IMR-90 (cell line): ENCODE data around the gene INTS11. TPM values are rescaled to one million over a fixed set of nuclear protein-coding genes. Genes with fewer than 3 reads are reported as not detected.

ENCODE experiments used
- ATAC-seq: fragments of 200-7000 bp; cut with Tn5 transposase; 2 replicates; pipeline ENCODE4 v1.9.1; 2020; ENCODE audit warnings: low read depth, mild to moderate bottlenecking, moderate library complexity
- BruUV-seq: library from RNA; stranded (reverse); fragments of 400-500 nt; replicated peaks from 2 replicates; lab custom pipeline; 2021; lab: Mats Ljungman, UMichigan
- CTCF ChIA-PET: fragments of 300-600 bp; formaldehyde crosslinking; extraction: SDS; loops from one replicate; lab custom pipeline; 2021; ENCODE audit warnings: antibody characterized with exemption; lab: Yijun Ruan, JAX
- POLR2A ChIA-PET: fragments of 300-600 bp; sonication (Branson Sonifier 250); formaldehyde crosslinking; loops from one replicate; lab custom pipeline; 2022; ENCODE audit warnings: antibody characterized with exemption; ENCODE audit not compliant: unreplicated experiment; lab: Charles Lee
- DNase-seq: peaks from one replicate; pipeline ENCODE4 v3.0.0; 2013
- H2AFZ ChIP-seq: replicated peaks from 2 replicates; pipeline ENCODE3; 2013; ENCODE audit warnings: low read length, mild to moderate bottlenecking; ENCODE audit not compliant: poor library complexity
- H2AK5ac ChIP-seq: 2 replicates; pipeline ENCODE4 v1.6.1; 2013; ENCODE audit warnings: low read depth, low read length, inconsistent platforms
- H2AK9ac ChIP-seq: replicated peaks from 2 replicates; pipeline ENCODE3; 2013; ENCODE audit warnings: mild to moderate bottlenecking, low read depth, low read length, moderate library complexity; ENCODE audit not compliant: poor library complexity
- H2BK120ac ChIP-seq: 2 replicates; pipeline ENCODE4 v1.6.1; 2013; ENCODE audit warnings: low read depth, low read length, inconsistent platforms
- H2BK15ac ChIP-seq: 3 replicates; pipeline ENCODE4 v1.6.1; 2013; ENCODE audit warnings: low read depth, low read length, inconsistent platforms
- H2BK20ac ChIP-seq: 2 replicates; pipeline ENCODE4 v1.6.1; 2013; ENCODE audit warnings: low read depth, mild to moderate bottlenecking, inconsistent platforms, low read length, moderate library complexity
- H2BK5ac ChIP-seq: 2 replicates; pipeline ENCODE4 v1.6.1; 2013; ENCODE audit warnings: mild to moderate bottlenecking, low read depth, low read length, inconsistent platforms; ENCODE audit not compliant: poor library complexity, severe bottlenecking
- H3K14ac ChIP-seq: replicated peaks from 2 replicates; pipeline ENCODE4 v1.6.1; 2013; ENCODE audit warnings: low read depth, low read length, inconsistent platforms
- H3K18ac ChIP-seq: 2 replicates; pipeline ENCODE4 v1.6.1; 2013; ENCODE audit warnings: low read depth, low read length, control low read depth
- H3K23ac ChIP-seq: 2 replicates; pipeline ENCODE4 v1.6.1; 2013; ENCODE audit warnings: low read depth, low read length, inconsistent platforms
- H3K27ac ChIP-seq: 2 replicates; pipeline ENCODE4 v1.5.1; 2013; ENCODE audit warnings: mild to moderate bottlenecking, control low read depth, low read length; ENCODE audit not compliant: insufficient read depth
- H3K27me3 ChIP-seq: 2 replicates; pipeline ENCODE4 v1.6.1; 2013; ENCODE audit warnings: low read length; ENCODE audit not compliant: control insufficient read depth, insufficient read depth
- H3K36me3 ChIP-seq: 2 replicates; pipeline ENCODE4 v1.6.1; 2013; ENCODE audit warnings: low read length, mixed read lengths; ENCODE audit not compliant: control insufficient read depth, insufficient read depth
- H3K4ac ChIP-seq: 2 replicates; pipeline ENCODE4 v1.6.1; 2013; ENCODE audit warnings: low read depth, low read length, inconsistent platforms
- H3K4me1 ChIP-seq: 2 replicates; pipeline ENCODE4 v1.6.1; 2013; ENCODE audit warnings: low read length, mixed read lengths; ENCODE audit not compliant: control insufficient read depth, insufficient read depth
- H3K4me2 ChIP-seq: 2 replicates; pipeline ENCODE4 v1.6.1; 2013; ENCODE audit warnings: low read depth, mild to moderate bottlenecking, control low read depth, low read length, moderate library complexity
- H3K4me3 ChIP-seq: 2 replicates; pipeline ENCODE4 v1.5.1; 2013; ENCODE audit warnings: low read depth, mild to moderate bottlenecking, control low read depth, low read length, moderate library complexity; ENCODE audit not compliant: insufficient read depth
- H3K56ac ChIP-seq: 2 replicates; pipeline ENCODE4 v1.6.1; 2013; ENCODE audit warnings: low read length, inconsistent platforms; ENCODE audit not compliant: insufficient read depth; ENCODE audit errors: extremely low read depth
- H3K79me1 ChIP-seq, 2 experiments: 2 replicates each; pipeline ENCODE4 v1.6.1; 2013; ENCODE audit warnings: low read length in 2 of 2, inconsistent platforms in 1 of 2, low read depth in 1 of 2
- H3K9ac ChIP-seq: 2 replicates; pipeline ENCODE4 v1.6.1; 2013; ENCODE audit warnings: low read depth, low read length, control low read depth
- H3K9me1 ChIP-seq: 2 replicates; pipeline ENCODE4 v1.6.1; 2013; ENCODE audit warnings: low read length, inconsistent platforms; ENCODE audit not compliant: insufficient read depth
- H3K9me3 ChIP-seq: 2 replicates; pipeline ENCODE4 v1.6.1; 2013; ENCODE audit warnings: low read length; ENCODE audit not compliant: control insufficient read depth, insufficient read depth
- H4K20me1 ChIP-seq: 2 replicates; pipeline ENCODE4 v1.6.1; 2013; ENCODE audit warnings: low read length, inconsistent platforms; ENCODE audit not compliant: insufficient read depth
- H4K5ac ChIP-seq: 2 replicates; pipeline ENCODE4 v1.6.1; 2013; ENCODE audit warnings: mild to moderate bottlenecking, low read depth, low read length, control low read depth
- H4K8ac ChIP-seq, 2 experiments: 2 replicates each; pipeline ENCODE4 v1.6.1; 2013; ENCODE audit warnings: low read depth in 2 of 2, low read length in 2 of 2, control low read depth in 1 of 2, inconsistent platforms in 1 of 2
- H4K91ac ChIP-seq: 2 replicates; pipeline ENCODE4 v1.6.1; 2013; ENCODE audit warnings: low read depth, low read length, inconsistent platforms; ENCODE audit not compliant: insufficient read depth
- BHLHE40 ChIP-seq: fragments of 150-350 bp; IDR thresholded peaks from 2 replicates; pipeline ENCODE4 v1.6.1; 2016; ENCODE audit warnings: mild to moderate bottlenecking, low read depth, low read length
- MAFK ChIP-seq: IDR thresholded peaks from 2 replicates; pipeline ENCODE4 v1.6.1; 2012; ENCODE audit warnings: low read depth, low read length, improper control_type of control experiment
- MXI1 ChIP-seq: IDR thresholded peaks from 2 replicates; pipeline ENCODE4 v1.6.1; 2012; ENCODE audit warnings: low read depth, mild to moderate bottlenecking, low read length, moderate library complexity, borderline replicate concordance
- RFX5 ChIP-seq: IDR thresholded peaks from 2 replicates; pipeline ENCODE4 v1.8.0; 2012; ENCODE audit warnings: low read depth, mild to moderate bottlenecking, low read length, moderate library complexity
- SMC3 ChIP-seq: fragments of 150-350 bp; IDR thresholded peaks from 2 replicates; pipeline ENCODE4 v1.6.1; 2016; ENCODE audit warnings: low read depth, mild to moderate bottlenecking, antibody characterized with exemption, low read length, moderate library complexity
- WGBS, 2 experiments: methylation state at CpG; one replicate each; pipeline versions ENCODE4 v1.1.5 to v1.1.7; 2013; ENCODE audit warnings: missing lambda C conversion rate in 2 of 2; ENCODE audit not compliant: insufficient read length in 1 of 2; ENCODE audit errors: extremely low coverage in 2 of 2; 5-methylcytosine and 5-hydroxymethylcytosine counted together
- dilution Hi-C: fragments of 300-500 bp; cut with HindIII; formaldehyde crosslinking; loops from one replicate; pipeline ENCODE4 v1.14.3; 2018; ENCODE audit warnings: low sequenced_read_pairs; ENCODE audit not compliant: unreplicated experiment
- in situ Hi-C: fragments of 300-500 bp; cut with MboI; formaldehyde crosslinking; loops from 3 replicates; pipeline ENCODE4 v1.14.3; 2019; ENCODE audit warnings: low sequenced_read_pairs, inconsistent platforms, mixed read lengths
- intact Hi-C: fragments of 100-400 bp; cut with micrococcal nuclease; formaldehyde crosslinking; loops from 2 replicates; pipeline ENCODE4 v1.10.0; 2022
- polyA plus RNA-seq, 3 experiments: library from polyadenylated mRNA; depleted of rRNA; stranded (reverse); fragments of >200 nt; gene quantifications; 2 replicates each; pipeline ENCODE4 v1.2.3, GENCODE V29; 2012; ENCODE audit warnings: low replicate concordance in 1 of 3
- total RNA-seq: library from RNA; depleted of rRNA; stranded (reverse); fragments of >200 nt; gene quantifications from 2 replicates; pipeline ENCODE4 v1.2.3, GENCODE V29; 2012

Gene INTS11
- total and polyA plus RNA-seq, 2 of the 4 experiments (the other 2 are of a cell fraction) = 56.1 to 123 TPM

DNA sequence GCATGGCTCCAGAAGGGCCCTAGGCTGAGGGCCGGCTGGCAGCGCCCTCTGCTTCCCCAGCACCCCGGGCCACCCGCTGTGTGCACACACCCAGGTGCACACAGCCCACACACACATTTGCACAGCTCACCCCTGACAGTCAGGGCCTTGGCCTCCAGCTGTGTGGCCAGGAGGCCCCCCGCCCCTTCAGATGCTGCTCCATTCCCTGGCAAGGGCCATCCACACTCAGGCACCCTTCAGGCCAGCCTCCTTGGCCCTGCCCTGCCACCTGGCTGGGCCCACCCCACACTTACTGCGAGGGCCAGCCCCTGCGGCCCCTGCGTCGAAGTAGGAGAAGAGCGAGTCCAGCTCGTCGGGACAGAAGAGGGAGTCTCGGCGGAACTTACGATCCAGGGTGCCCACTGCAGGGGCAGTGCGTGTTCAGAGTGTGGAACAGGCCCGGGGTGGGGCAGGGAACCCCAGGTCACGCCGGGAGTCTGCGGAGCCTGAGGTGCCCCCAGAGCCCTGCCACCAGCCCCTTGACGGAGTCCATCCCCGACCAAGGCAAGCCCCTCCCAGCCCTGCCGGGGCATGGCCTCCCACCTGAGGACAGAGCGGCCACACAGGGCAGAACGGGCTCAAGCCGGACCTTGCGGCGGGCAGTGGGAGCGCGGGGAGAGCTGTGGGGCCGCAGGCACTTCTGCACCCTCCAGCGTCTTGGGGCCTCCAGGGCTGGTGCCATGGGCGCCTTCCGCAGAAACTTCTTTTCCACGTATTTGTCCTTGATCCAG, 29.1 kb downstream of the INTS11 start:
- H4K91ac ChIP-seq = no peak overlapping the region
- no peak overlapping the region for H2AK5ac ChIP-seq
- peaks cover 30% of the 10 kb centered on the region for H4K20me1 ChIP-seq
- no peak overlapping the region for H3K4me2 ChIP-seq
- no peak overlapping the region for H3K23ac ChIP-seq
- ChIA-PET CTCF (no interaction called here), POLR2A (no interaction called here)
- no peak overlapping the region for H2BK120ac ChIP-seq
- WGBS, 2 experiments = 96% methylated on average over 11 of the region's 35 CpGs; no CpG with 5 or more reads in 1 of the 2 experiments
- no peak for DNase-seq
- TF ChIP-seq MXI1 = no peak
- TF ChIP-seq SMC3 = no peak
- TF ChIP-seq MAFK = no peak
- TF ChIP-seq BHLHE40 = no peak
- no peak for TF ChIP-seq RFX5
- H2AK9ac ChIP-seq = no peak overlapping the region
- no peak overlapping the region for H3K4me3 ChIP-seq
- H3K27ac ChIP-seq = no peak overlapping the region
- no peak for ATAC-seq
- H2BK20ac ChIP-seq = no peak overlapping the region
- H3K9ac ChIP-seq = no peak overlapping the region
- peaks cover 41% of the 10 kb centered on the region for H3K36me3 ChIP-seq
- no peak overlapping the region for H2BK5ac ChIP-seq
- no peak overlapping the region for H4K8ac ChIP-seq
- no peak overlapping the region for H3K18ac ChIP-seq
- in situ Hi-C loops = no loop called here
- no peaks in the 10 kb centered on the region for H3K9me3 ChIP-seq
- H3K4ac ChIP-seq = no peak overlapping the region
- dilution Hi-C loops = no loop called here
- H2AFZ ChIP-seq = no peak overlapping the region
- no peak overlapping the region for H3K56ac ChIP-seq
- no peaks in the 10 kb centered on the region; the same call in 1 of the 2 replicates for H3K4me1 ChIP-seq
- H3K27me3 ChIP-seq = no peaks in the 10 kb centered on the region
- H3K79me1 ChIP-seq = no peaks in the 10 kb centered on the region; a peak in 1 of 4 replicates
- no peak overlapping the region for H4K5ac ChIP-seq
- no TSS peak for BruUV-seq
- intact Hi-C loops = no loop called here
- no peak overlapping the region for H2BK15ac ChIP-seq
- no peak overlapping the region for H3K14ac ChIP-seq
- H3K9me1 ChIP-seq = no peaks in the 10 kb centered on the region
